Measurements from ENCODE around the gene HASPIN. TPM values are rescaled to one million over a fixed set of nuclear protein-coding genes. Genes with fewer than 3 reads are reported as not detected.

The HASPIN gene
- total RNA-seq, 2 donors from 2014 or later = 14.7 to 24.6 TPM

DNA sequence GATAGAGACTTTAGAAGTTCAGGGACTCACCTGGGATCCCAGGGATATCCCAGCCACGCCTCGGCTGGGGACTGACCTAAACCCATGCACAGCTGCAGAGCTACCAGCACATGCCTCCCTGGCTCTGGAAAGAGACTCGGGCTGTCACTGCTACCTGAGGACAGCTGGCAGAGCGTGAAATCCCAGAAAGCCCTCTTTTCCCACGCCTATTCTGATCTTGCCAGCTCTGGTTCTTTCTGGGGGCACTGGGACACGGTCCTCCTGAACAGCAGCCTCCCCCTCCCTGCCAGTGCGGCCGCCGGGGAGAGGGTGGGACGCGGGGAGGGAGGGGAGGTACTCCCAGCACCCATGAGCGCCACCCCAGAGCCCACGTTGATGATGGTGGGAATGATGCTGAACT, 38.5 kb upstream of the HASPIN start:
- TF ChIP-seq, protein P1, sequence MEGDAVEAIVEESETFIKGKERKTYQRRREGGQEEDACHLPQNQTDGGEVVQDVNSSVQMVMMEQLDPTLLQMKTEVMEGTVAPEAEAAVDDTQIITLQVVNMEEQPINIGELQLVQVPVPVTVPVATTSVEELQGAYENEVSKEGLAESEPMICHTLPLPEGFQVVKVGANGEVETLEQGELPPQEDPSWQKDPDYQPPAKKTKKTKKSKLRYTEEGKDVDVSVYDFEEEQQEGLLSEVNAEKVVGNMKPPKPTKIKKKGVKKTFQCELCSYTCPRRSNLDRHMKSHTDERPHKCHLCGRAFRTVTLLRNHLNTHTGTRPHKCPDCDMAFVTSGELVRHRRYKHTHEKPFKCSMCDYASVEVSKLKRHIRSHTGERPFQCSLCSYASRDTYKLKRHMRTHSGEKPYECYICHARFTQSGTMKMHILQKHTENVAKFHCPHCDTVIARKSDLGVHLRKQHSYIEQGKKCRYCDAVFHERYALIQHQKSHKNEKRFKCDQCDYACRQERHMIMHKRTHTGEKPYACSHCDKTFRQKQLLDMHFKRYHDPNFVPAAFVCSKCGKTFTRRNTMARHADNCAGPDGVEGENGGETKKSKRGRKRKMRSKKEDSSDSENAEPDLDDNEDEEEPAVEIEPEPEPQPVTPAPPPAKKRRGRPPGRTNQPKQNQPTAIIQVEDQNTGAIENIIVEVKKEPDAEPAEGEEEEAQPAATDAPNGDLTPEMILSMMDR (conservative IDR thresholded peaks at IDR 0.05) = no peak
- peak; percentile 54 for DNase-seq
- no peaks in the 10 kb centered on the region for H3K36me3 ChIP-seq (ENCODE audit: control insufficient read depth, insufficient read depth, low read length)
- WGBS, 2 experiments (ENCODE audit: insufficient coverage in 1 of 2, insufficient read length in 1 of 2) = 77 to 89% methylated on average over 7 to 12 of the region's 13 CpGs
- no peaks in the 10 kb centered on the region for H3K27me3 ChIP-seq (ENCODE audit: control insufficient read depth, insufficient read depth, low read length, poor library complexity, severe bottlenecking)
- peaks cover 13% of the 10 kb centered on the region for H3K27me3 Mint-ChIP-seq (ENCODE audit: insufficient read depth)
- H3K27ac Mint-ChIP-seq = no peak overlapping the region
- H3K4me1 ChIP-seq (ENCODE audit: control insufficient read depth, insufficient read depth, low read length) = no peaks in the 10 kb centered on the region
- no peak overlapping the region for H3K27ac ChIP-seq (ENCODE audit: low read depth, low read length)
- no peaks in the 10 kb centered on the region for H3K4me1 Mint-ChIP-seq
- H3K9me3 Mint-ChIP-seq = no peaks in the 10 kb centered on the region
- no peaks in the 10 kb centered on the region for H3K36me3 Mint-ChIP-seq (ENCODE audit: low read depth)
- no peak overlapping the region for H3K4me3 ChIP-seq (ENCODE audit: low read length)
- no peaks in the 10 kb centered on the region for H3K9me3 ChIP-seq (ENCODE audit: control insufficient read depth, low read length)
- H3K9ac ChIP-seq (ENCODE audit: extremely low read depth, low read length, poor library complexity, severe bottlenecking) = no peak overlapping the region
- no peak overlapping the region for H3K4me3 Mint-ChIP-seq

DNA sequence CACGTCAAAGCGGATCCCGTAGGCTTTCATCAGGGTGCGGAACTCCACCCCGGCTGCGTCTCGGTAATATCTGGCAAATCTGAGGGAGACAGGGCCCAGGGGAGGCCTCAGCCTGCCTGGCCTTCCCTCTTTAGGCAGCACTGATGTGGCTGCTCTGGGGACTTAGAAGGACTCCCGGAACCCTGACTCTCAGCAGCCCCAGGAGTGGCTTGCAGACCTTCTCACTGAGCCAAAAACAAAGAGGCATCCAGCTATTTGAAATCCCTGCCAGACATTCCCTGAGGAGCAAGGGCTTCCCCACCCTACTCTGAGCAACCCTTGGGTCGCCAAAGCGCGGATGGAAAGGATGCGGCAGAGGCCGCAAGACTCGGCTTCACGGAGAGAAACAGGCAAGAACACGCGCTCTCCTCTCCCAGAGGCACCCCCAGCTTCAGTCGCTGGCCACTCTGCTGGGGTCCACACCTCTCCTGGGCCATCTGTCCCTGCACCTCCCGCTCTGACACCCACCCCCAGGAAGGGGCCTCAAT, 35.6 kb upstream of the HASPIN start:
- no peak overlapping the region for H3K4me3 ChIP-seq (ENCODE audit: low read length)
- DNase-seq = peak; percentile 82
- H3K36me3 ChIP-seq (ENCODE audit: control insufficient read depth, insufficient read depth, low read length) = no peaks in the 10 kb centered on the region
- H3K9ac ChIP-seq (ENCODE audit: extremely low read depth, low read length, poor library complexity, severe bottlenecking) = no peak overlapping the region
- no peaks in the 10 kb centered on the region for H3K9me3 ChIP-seq (ENCODE audit: control insufficient read depth, low read length)
- no peak overlapping the region for H3K27ac ChIP-seq (ENCODE audit: low read depth, low read length)
- H3K27me3 ChIP-seq (ENCODE audit: control insufficient read depth, insufficient read depth, low read length, poor library complexity, severe bottlenecking) = no peaks in the 10 kb centered on the region
- H3K4me3 Mint-ChIP-seq = no peak overlapping the region
- no peaks in the 10 kb centered on the region for H3K4me1 Mint-ChIP-seq
- H3K9me3 Mint-ChIP-seq = no peaks in the 10 kb centered on the region
- 74 to 81% methylated on average over 12 to 19 of the region's 19 CpGs for WGBS, 2 experiments (ENCODE audit: insufficient coverage in 1 of 2, insufficient read length in 1 of 2)
- H3K36me3 Mint-ChIP-seq (ENCODE audit: low read depth) = no peaks in the 10 kb centered on the region
- H3K27me3 Mint-ChIP-seq (ENCODE audit: insufficient read depth) = peaks cover 1% of the 10 kb centered on the region
- TF ChIP-seq, protein P1 (conservative IDR thresholded peaks at IDR 0.05) = no peak
- no peaks in the 10 kb centered on the region for H3K4me1 ChIP-seq (ENCODE audit: control insufficient read depth, insufficient read depth, low read length)
- no peak overlapping the region for H3K27ac Mint-ChIP-seq

DNA sequence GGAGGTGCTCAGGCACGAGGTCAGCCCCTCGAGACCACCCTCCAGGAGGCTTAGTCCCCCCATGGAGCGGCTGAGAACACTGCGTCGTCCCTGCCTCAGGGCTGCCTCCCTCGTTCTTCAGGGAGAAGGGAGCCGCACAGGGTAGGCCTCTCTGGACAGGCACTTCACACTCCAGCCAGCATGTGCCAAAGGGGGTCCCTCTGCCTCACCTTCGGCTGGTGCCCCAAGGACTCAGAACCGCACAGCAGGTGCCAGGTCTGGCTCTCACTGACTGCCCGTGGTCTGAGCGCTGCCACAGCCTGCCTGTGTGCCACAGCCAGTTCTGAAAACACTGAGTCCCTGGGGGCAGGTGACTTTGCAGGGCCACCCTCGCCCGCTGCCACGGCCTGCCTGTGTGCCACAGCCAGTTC, 34.8 kb upstream of the HASPIN start:
- Histone ChIP-seq H3K27me3 (ENCODE audit: control insufficient read depth, insufficient read depth, low read length, poor library complexity, severe bottlenecking) (peaks cover 2% of the 10 kb centered on the region), H3K4me3 (ENCODE audit: low read length) (no peak overlapping the region), H3K27ac (ENCODE audit: low read depth, low read length) (no peak overlapping the region), H3K9ac (ENCODE audit: extremely low read depth, low read length, poor library complexity, severe bottlenecking) (no peak overlapping the region), H3K9me3 (ENCODE audit: control insufficient read depth, low read length) (no peaks in the 10 kb centered on the region), H3K4me1 (ENCODE audit: control insufficient read depth, insufficient read depth, low read length) (no peaks in the 10 kb centered on the region), H3K36me3 (ENCODE audit: control insufficient read depth, insufficient read depth, low read length) (no peaks in the 10 kb centered on the region)
- TF ChIP-seq, protein P1 (conservative IDR thresholded peaks at IDR 0.05) = no peak
- H3K4me1 Mint-ChIP-seq = no peaks in the 10 kb centered on the region
- peak; percentile 54 for DNase-seq
- no peaks in the 10 kb centered on the region for H3K9me3 Mint-ChIP-seq
- WGBS, 2 experiments (ENCODE audit: insufficient coverage in 1 of 2, insufficient read length in 1 of 2) = 72 to 81% methylated on average over 6 to 11 of the region's 14 CpGs
- H3K27ac Mint-ChIP-seq = no peak overlapping the region
- H3K4me3 Mint-ChIP-seq = no peak overlapping the region
- no peaks in the 10 kb centered on the region for H3K36me3 Mint-ChIP-seq (ENCODE audit: low read depth)
- H3K27me3 Mint-ChIP-seq (ENCODE audit: insufficient read depth) = peaks cover 7% of the 10 kb centered on the region

Data from endodermal cell (in vitro differentiated cells).